IPS-20b (cell line): ENCODE data around the gene TTLL6.
A peak's percentile ranks its signal among the peaks of the same experiment; 100 is the strongest.

ENCODE experiments used
- H3K27ac ChIP-seq: one replicate; pipeline ENCODE4 v1.5.1; 2013; ENCODE audit warnings: low read length
- H3K27me3 ChIP-seq: 2 replicates; pipeline ENCODE4 v1.6.1; 2013; ENCODE audit warnings: mild to moderate bottlenecking, low read length, inconsistent platforms; ENCODE audit not compliant: insufficient read depth
- H3K36me3 ChIP-seq: 2 replicates; pipeline ENCODE4 v1.6.1; 2013; ENCODE audit warnings: low read depth, mild to moderate bottlenecking, inconsistent platforms, low read length, moderate library complexity; ENCODE audit not compliant: insufficient read depth
- H3K4me1 ChIP-seq: 2 replicates; pipeline ENCODE4 v1.6.1; 2013; ENCODE audit warnings: mild to moderate bottlenecking, control low read depth, inconsistent platforms, low read length, moderate library complexity; ENCODE audit not compliant: insufficient read depth
- H3K4me3 ChIP-seq: 2 replicates; pipeline ENCODE4 v1.5.1; 2013; ENCODE audit warnings: mild to moderate bottlenecking, low read length, inconsistent platforms
- H3K9ac ChIP-seq: 2 replicates; pipeline ENCODE4 v1.6.1; 2013; ENCODE audit warnings: low read depth, mild to moderate bottlenecking, inconsistent platforms, low read length, moderate library complexity
- H3K9me3 ChIP-seq: 2 replicates; pipeline ENCODE4 v1.6.1; 2013; ENCODE audit warnings: mild to moderate bottlenecking, low read depth, low read length, inconsistent platforms; ENCODE audit not compliant: insufficient read depth

TTLL6 gene

GRCh38 chr17:48730240-48730550, 86.8 kb downstream of the TTLL6 start:
- Histone ChIP-seq H3K36me3 (no peaks in the 10 kb centered on the region), H3K9ac (no peak overlapping the region), H3K9me3 (peaks cover 12% of the 10 kb centered on the region; the same call in 1 of the 2 replicates), H3K27ac (no peak overlapping the region), H3K27me3 (peaks cover 100% of the 10 kb centered on the region), H3K4me1 (peaks cover 4% of the 10 kb centered on the region; the same call in 1 of the 2 replicates), H3K4me3 (no peak overlapping the region)

GRCh38 chr17:48729335-48730239, 87.4 kb downstream of the TTLL6 start:
- Histone ChIP-seq H3K9me3 (peaks cover 12% of the 10 kb centered on the region; the same call in 1 of the 2 replicates), H3K27me3 (peaks cover 100% of the 10 kb centered on the region), H3K4me3 (no peak overlapping the region), H3K9ac (no peak overlapping the region), H3K27ac (no peak overlapping the region), H3K4me1 (peaks cover 4% of the 10 kb centered on the region; the same call in 1 of the 2 replicates), H3K36me3 (no peaks in the 10 kb centered on the region)

- peaks cover 4% of the 10 kb centered on the region; the same call in 1 of the 2 replicates for H3K4me1 ChIP-seq
- peaks cover 100% of the 10 kb centered on the region for H3K27me3 ChIP-seq
- H3K36me3 ChIP-seq = no peaks in the 10 kb centered on the region
- H3K27ac ChIP-seq = no peak within 1 kb of the TSS
- peaks cover 12% of the 10 kb centered on the region; the same call in 1 of the 2 replicates for H3K9me3 ChIP-seq
- H3K9ac ChIP-seq = no peak within 1 kb of the TSS
- peak within 1 kb of the TSS; percentile 19 for H3K4me3 ChIP-seq
Measured at GRCh38 chr17:48728232-48729231, 88.5 kb downstream of the TTLL6 start, which contains the start of gene HOXB13. Gene HOXB13, minus strand, starts transcription at chr17:48728750. Its CDS starts 157 bp downstream, at chr17:48728593.

GRCh38 chr17:48727415-48728175, 89.4 kb downstream of the TTLL6 start:
- Histone ChIP-seq H3K4me3 (no peak overlapping the region), H3K9ac (no peak overlapping the region), H3K9me3 (peaks cover 12% of the 10 kb centered on the region; the same call in 1 of the 2 replicates), H3K27me3 (peaks cover 100% of the 10 kb centered on the region), H3K27ac (no peak overlapping the region), H3K36me3 (no peaks in the 10 kb centered on the region), H3K4me1 (peaks cover 3% of the 10 kb centered on the region; the same call in 1 of the 2 replicates)

GRCh38 chr17:48726916-48727286, 90.1 kb downstream of the TTLL6 start:
- H3K4me1 ChIP-seq = peaks cover 2% of the 10 kb centered on the region; the same call in 1 of the 2 replicates
- H3K36me3 ChIP-seq = no peaks in the 10 kb centered on the region
- H3K4me3 ChIP-seq = no peak overlapping the region
- no peak overlapping the region for H3K9ac ChIP-seq
- no peak overlapping the region for H3K27ac ChIP-seq
- H3K9me3 ChIP-seq = peaks cover 12% of the 10 kb centered on the region; the same call in 1 of the 2 replicates
- H3K27me3 ChIP-seq = peaks cover 100% of the 10 kb centered on the region

- Histone ChIP-seq H3K27me3 (peaks cover 100% of the 10 kb centered on the region), H3K27ac (no peak overlapping the region), H3K36me3 (no peaks in the 10 kb centered on the region)
Measured at GRCh38 chr17:48726114-48726915, 90.7 kb downstream of the TTLL6 start.

GRCh38 chr17:48725288-48726064, 91.6 kb downstream of the TTLL6 start:
- peaks cover 100% of the 10 kb centered on the region for H3K27me3 ChIP-seq
- H3K9ac ChIP-seq = no peak overlapping the region
- H3K9me3 ChIP-seq = peaks cover 12% of the 10 kb centered on the region; the same call in 1 of the 2 replicates
- H3K4me1 ChIP-seq = peaks cover 5% of the 10 kb centered on the region
- H3K4me3 ChIP-seq = no peak overlapping the region
- no peak overlapping the region for H3K27ac ChIP-seq
- no peaks in the 10 kb centered on the region for H3K36me3 ChIP-seq

More at GRCh38 chr17:48726114-48726915, 90.7 kb downstream of the TTLL6 start:
- H3K9me3 ChIP-seq = peaks cover 12% of the 10 kb centered on the region; the same call in 1 of the 2 replicates
- no peak overlapping the region for H3K9ac ChIP-seq
- H3K4me3 ChIP-seq = no peak overlapping the region
- H3K4me1 ChIP-seq = peaks cover 2% of the 10 kb centered on the region; the same call in 1 of the 2 replicates

GRCh38 chr17:48725004-48725287, 92.1 kb downstream of the TTLL6 start:
- Histone ChIP-seq H3K27me3 (peaks cover 100% of the 10 kb centered on the region), H3K9me3 (peaks cover 12% of the 10 kb centered on the region; the same call in 1 of the 2 replicates), H3K4me3 (no peak overlapping the region), H3K36me3 (no peaks in the 10 kb centered on the region), H3K9ac (no peak overlapping the region), H3K4me1 (peaks cover 10% of the 10 kb centered on the region), H3K27ac (no peak overlapping the region)

- H3K27me3 ChIP-seq = peaks cover 100% of the 10 kb centered on the region
- no peak overlapping the region for H3K27ac ChIP-seq
- H3K4me3 ChIP-seq = no peak overlapping the region
- H3K4me1 ChIP-seq = peaks cover 12% of the 10 kb centered on the region
- no peak overlapping the region for H3K9ac ChIP-seq
- H3K36me3 ChIP-seq = no peaks in the 10 kb centered on the region
- peaks cover 10% of the 10 kb centered on the region; the same call in 1 of the 2 replicates for H3K9me3 ChIP-seq
Measured at GRCh38 chr17:48724251-48725003, 92.6 kb downstream of the TTLL6 start.
